ENCODE measurements around the gene TCEAL8.

Gene TCEAL8, protein sequence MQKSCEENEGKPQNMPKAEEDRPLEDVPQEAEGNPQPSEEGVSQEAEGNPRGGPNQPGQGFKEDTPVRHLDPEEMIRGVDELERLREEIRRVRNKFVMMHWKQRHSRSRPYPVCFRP

DNA sequence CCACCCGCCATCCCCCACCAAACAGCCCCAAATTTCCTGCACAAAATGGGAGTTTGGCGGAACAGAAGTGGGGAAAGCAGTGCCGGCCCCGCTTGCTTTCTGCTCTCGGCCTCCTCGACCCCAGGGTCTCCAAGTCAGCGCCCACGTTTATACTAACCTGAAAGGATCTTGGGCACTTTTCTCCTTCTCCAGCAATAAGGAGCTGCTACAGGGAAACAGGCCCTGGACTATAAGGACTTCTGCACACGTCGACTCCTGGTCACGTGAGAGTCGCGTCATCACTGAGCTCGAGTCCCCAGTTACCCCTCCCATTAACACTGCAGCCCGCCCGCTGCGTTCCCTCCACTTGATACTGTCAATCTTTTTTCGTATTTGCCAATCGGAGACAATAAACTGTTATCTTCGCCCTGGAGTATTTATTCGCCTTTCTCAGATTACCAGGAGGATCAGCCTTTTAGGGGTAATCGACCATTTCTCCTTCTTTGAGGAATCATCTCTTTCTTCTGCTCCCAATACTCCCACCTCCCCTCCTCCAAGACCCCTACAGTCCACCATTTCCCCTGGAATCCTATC lies at the start of gene TCEAL8:
Gene TCEAL8, minus strand, starts transcription at position 235 of the 573 bp plus-strand sequence. CDS start 1,176 bp downstream, outside the sequence.
- TF ChIP-seq POLR2A (IDR thresholded peaks at IDR 0.05; ENCODE audit: low read length): peak; percentile 49
- TF ChIP-seq GATA1 (IDR thresholded peaks at IDR 0.05; ENCODE audit: low read depth, low read length): no peak
- DNase-seq: peak; percentile 80 to 82

- DNase-seq: no peak
- TF ChIP-seq GATA1 (IDR thresholded peaks at IDR 0.05; ENCODE audit: low read depth, low read length): no peak
- no peak for TF ChIP-seq POLR2A (IDR thresholded peaks at IDR 0.05; ENCODE audit: low read length)
Observed at GRCh38 chrX:103304705-103305104, 49.8 kb upstream of the TCEAL8 start.

DNA sequence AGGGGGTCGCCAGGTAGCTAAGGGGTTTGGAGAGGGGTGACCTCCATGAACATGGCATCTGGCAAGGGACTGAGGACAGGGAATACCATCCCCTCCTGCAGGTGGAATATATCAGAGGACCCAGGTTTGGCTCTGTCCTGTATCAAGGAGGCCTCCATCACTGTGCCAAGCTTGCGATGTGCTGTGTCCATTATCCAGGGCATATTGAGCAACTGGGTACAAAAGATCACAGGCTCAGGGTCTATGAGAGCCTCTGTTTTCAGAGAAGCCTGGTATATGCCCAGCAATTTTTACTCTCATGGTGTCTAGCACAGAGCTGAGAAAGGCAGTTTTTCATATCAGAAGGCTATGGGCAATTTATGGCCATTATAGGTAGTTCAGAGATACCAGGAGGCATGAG lies 38.2 kb upstream of the TCEAL8 start:
- no peak for DNase-seq
- TF ChIP-seq GATA1 (IDR thresholded peaks at IDR 0.05; ENCODE audit: low read depth, low read length) (no peak), POLR2A (IDR thresholded peaks at IDR 0.05; ENCODE audit: low read length) (no peak)

DNA sequence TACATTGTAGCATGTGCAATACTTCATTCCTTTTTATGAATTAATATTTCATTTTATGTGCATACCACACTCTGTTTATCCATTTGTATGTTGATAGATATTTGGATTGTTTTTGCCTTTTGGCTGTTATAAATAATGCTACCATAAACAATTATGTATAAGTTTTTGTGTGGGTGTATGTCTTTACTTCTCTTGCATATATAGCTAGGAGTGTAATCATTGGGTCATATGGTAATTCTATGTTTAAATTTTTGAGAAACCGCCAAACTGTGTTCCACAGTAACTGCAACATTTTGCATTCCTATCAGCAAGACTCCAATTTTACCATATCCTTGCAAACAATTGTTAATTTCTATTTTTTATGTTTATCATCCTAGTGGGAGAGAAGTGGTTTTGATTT lies 24.7 kb upstream of the TCEAL8 start:
- TF ChIP-seq GATA1 (IDR thresholded peaks at IDR 0.05; ENCODE audit: low read depth, low read length) (no peak), POLR2A (IDR thresholded peaks at IDR 0.05; ENCODE audit: low read length) (no peak)
- DNase-seq: no peak

DNA sequence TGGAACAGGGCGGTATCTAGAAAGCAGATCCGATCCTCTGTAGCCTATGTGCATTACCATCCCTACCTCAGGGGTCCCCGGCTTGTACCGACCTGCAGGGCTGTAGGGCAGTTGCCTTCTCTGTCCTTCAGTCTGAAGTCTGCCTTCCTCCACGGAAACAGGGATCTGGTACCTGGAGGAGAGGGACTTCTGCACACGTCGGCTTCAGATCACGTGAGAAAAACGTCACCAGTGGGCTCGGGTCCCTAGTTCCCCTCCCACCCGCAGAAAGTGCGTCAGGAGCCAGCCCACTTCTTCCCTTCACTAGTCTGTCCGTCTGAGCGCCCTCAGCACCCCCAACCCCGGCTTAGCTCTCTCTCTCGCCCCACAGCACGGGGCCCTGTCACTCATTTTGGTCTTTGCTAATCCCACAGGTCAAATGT lies 21.6 kb upstream of the TCEAL8 start, which contains the start of gene TCEAL5:
Gene TCEAL5, minus strand, starts transcription at position 170 of the 422 bp plus-strand sequence. CDS start 2,187 bp downstream, outside the sequence.
- TF ChIP-seq POLR2A (IDR thresholded peaks at IDR 0.05; ENCODE audit: low read length) (no peak), GATA1 (IDR thresholded peaks at IDR 0.05; ENCODE audit: low read depth, low read length) (no peak)
- no peak for DNase-seq

GRCh38 chrX:103275947-103276567 lies 21.1 kb upstream of the TCEAL8 start:
- no peak for DNase-seq
- TF ChIP-seq POLR2A (IDR thresholded peaks at IDR 0.05; ENCODE audit: low read length) (no peak), GATA1 (IDR thresholded peaks at IDR 0.05; ENCODE audit: low read depth, low read length) (no peak)

- DNase-seq: no peak
- TF ChIP-seq POLR2A (IDR thresholded peaks at IDR 0.05; ENCODE audit: low read length) (no peak), GATA1 (IDR thresholded peaks at IDR 0.05; ENCODE audit: low read depth, low read length) (no peak)
Observed at GRCh38 chrX:103274284-103274683, 19.3 kb upstream of the TCEAL8 start.

- DNase-seq: no peak
- TF ChIP-seq GATA1 (IDR thresholded peaks at IDR 0.05; ENCODE audit: low read depth, low read length) (no peak), POLR2A (IDR thresholded peaks at IDR 0.05; ENCODE audit: low read length) (no peak)
Observed at GRCh38 chrX:103258275-103258674, 3.3 kb upstream of the TCEAL8 start.

DNA sequence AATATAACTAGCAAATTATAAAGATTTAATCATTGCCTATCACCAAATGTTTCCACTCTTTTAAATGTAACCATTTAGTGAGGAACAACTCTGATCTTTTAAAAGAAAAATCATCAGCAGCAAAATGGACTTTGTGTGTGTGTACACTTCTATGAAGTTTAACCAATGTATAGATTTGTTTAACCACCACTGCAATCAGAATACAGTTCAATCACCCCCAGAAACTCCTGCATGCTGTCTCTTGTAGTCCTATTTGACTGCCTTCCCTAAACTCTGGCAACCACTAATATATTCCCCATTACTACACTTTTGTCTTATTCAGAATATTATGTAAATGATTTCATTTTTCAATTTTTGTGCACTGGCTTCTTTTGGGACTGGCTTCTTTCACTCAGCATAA lies 1.7 kb upstream of the TCEAL8 start:
- TF ChIP-seq GATA1 (IDR thresholded peaks at IDR 0.05; ENCODE audit: low read depth, low read length): no peak
- no peak for DNase-seq

- DNase-seq: peak; percentile 13 to 24
- TF ChIP-seq GATA1 (IDR thresholded peaks at IDR 0.05; ENCODE audit: low read depth, low read length): no peak
- no peak for TF ChIP-seq POLR2A (IDR thresholded peaks at IDR 0.05; ENCODE audit: low read length)
Observed at GRCh38 chrX:103254171-103254824, 657 bp downstream of the TCEAL8 start.

DNA sequence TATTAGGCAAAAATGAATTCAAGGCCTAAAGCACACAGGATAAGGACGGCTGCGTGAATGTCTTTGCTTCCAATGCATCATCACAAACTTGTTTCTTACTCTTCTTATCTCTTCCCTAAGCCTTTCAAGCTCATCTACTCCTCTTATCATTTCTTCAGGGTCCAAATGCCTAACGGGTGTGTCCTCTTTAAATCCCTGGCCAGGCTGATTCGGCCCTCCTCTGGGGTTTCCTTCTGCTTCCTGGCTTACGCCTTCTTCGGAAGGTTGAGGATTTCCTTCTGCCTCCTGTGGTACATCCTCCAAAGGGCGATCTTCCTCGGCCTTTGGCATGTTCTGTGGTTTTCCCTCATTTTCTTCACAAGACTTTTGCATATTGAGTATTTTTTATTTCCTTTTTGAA lies 1.3 kb downstream of the TCEAL8 start:
- TF ChIP-seq POLR2A (IDR thresholded peaks at IDR 0.05; ENCODE audit: low read length) (no peak), GATA1 (IDR thresholded peaks at IDR 0.05; ENCODE audit: low read depth, low read length) (no peak)
- DNase-seq: peak; percentile 54 to 72

GRCh38 chrX:103250977-103251376 lies 4.0 kb downstream of the TCEAL8 start:
- TF ChIP-seq POLR2A (IDR thresholded peaks at IDR 0.05; ENCODE audit: low read length) (no peak), GATA1 (IDR thresholded peaks at IDR 0.05; ENCODE audit: low read depth, low read length) (no peak)
- DNase-seq: no peak

DNA sequence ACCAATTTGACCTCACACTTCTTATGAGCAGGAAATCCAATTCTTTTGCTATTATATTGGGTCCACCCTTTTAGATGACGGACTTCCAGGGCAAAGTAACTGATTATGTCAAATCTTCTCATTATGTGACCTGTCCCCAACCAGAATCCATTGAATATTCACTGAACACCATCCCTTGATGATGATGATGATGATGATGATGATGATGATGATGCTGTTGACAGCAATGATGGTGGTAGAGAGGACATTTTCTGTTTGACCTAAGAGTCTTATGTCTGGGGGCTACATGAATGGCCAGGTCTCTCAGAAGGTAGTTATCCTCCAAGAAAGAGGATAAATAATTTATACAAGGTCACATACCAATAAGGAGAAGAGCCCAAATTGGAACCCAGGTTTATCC lies 5.2 kb downstream of the TCEAL8 start:
- TF ChIP-seq GATA1 (IDR thresholded peaks at IDR 0.05; ENCODE audit: low read depth, low read length) (no peak), POLR2A (IDR thresholded peaks at IDR 0.05; ENCODE audit: low read length) (no peak)

GRCh38 chrX:103248553-103248952 lies 6.4 kb downstream of the TCEAL8 start:
- DNase-seq: peak; percentile 18 to 51
- TF ChIP-seq POLR2A (IDR thresholded peaks at IDR 0.05; ENCODE audit: low read length) (no peak), GATA1 (IDR thresholded peaks at IDR 0.05; ENCODE audit: low read depth, low read length) (no peak)

More for the DNA sequence above, 5.2 kb downstream of the TCEAL8 start:
- no peak for DNase-seq

Data from erythroblast (primary cell).